ENCODE data around the gene ZW10.

The ZW10 gene

GRCh38 chr11:113690619-113691569 lies 82.6 kb downstream of the ZW10 start:
- Histone ChIP-seq H3K4me3 (IDR thresholded peaks at IDR 0.05; ENCODE audit: insufficient read depth, low read depth, low read length) (no peak overlapping the region), H3K36me3 (ENCODE audit: insufficient read depth) (no peaks in the 10 kb centered on the region), H2AFZ (ENCODE audit: low read depth) (no peak overlapping the region), H3K27ac (no peak overlapping the region), H3K9ac (no peak overlapping the region), H3K4me1 (ENCODE audit: low read depth, poor library complexity, severe bottlenecking) (no peaks in the 10 kb centered on the region), H3K4me2 (no peak overlapping the region), H3K79me2 (ENCODE audit: insufficient read depth, low read depth) (no peaks in the 10 kb centered on the region), H3K27me3 (ENCODE audit: insufficient read depth, low read depth) (no peaks in the 10 kb centered on the region), H4K20me1 (ENCODE audit: insufficient read depth) (no peaks in the 10 kb centered on the region)
- TF ChIP-seq CTCF (conservative IDR thresholded peaks at IDR 0.05; ENCODE audit: low read depth, low read length) = peak; percentile 27

- Histone ChIP-seq H2AFZ (ENCODE audit: low read depth) (no peak overlapping the region), H3K36me3 (ENCODE audit: insufficient read depth) (no peaks in the 10 kb centered on the region), H3K4me1 (ENCODE audit: low read depth, poor library complexity, severe bottlenecking) (no peaks in the 10 kb centered on the region), H3K4me3 (IDR thresholded peaks at IDR 0.05; ENCODE audit: insufficient read depth, low read depth, low read length) (no peak overlapping the region), H3K9ac (no peak overlapping the region), H3K27me3 (ENCODE audit: insufficient read depth, low read depth) (no peaks in the 10 kb centered on the region), H3K27ac (no peak overlapping the region), H4K20me1 (ENCODE audit: insufficient read depth) (no peaks in the 10 kb centered on the region), H3K79me2 (ENCODE audit: insufficient read depth, low read depth) (no peaks in the 10 kb centered on the region), H3K4me2 (no peak overlapping the region)
- TF ChIP-seq CTCF (conservative IDR thresholded peaks at IDR 0.05; ENCODE audit: low read depth, low read length) = no peak
Observed at GRCh38 chr11:113689768-113690618, 83.5 kb downstream of the ZW10 start.

GRCh38 chr11:113685654-113686359 lies 87.7 kb downstream of the ZW10 start:
- no peak overlapping the region for H3K27ac ChIP-seq
- H3K4me3 ChIP-seq (IDR thresholded peaks at IDR 0.05; ENCODE audit: insufficient read depth, low read depth, low read length) = no peak overlapping the region
- no peak overlapping the region for H3K9ac ChIP-seq
- no peaks in the 10 kb centered on the region for H4K20me1 ChIP-seq (ENCODE audit: insufficient read depth)
- no peaks in the 10 kb centered on the region for H3K36me3 ChIP-seq (ENCODE audit: insufficient read depth)
- H2AFZ ChIP-seq (ENCODE audit: low read depth) = no peak overlapping the region
- TF ChIP-seq CTCF (conservative IDR thresholded peaks at IDR 0.05; ENCODE audit: low read depth, low read length) = no peak
- no peaks in the 10 kb centered on the region for H3K27me3 ChIP-seq (ENCODE audit: insufficient read depth, low read depth)
- no peak overlapping the region for H3K4me2 ChIP-seq
- no peaks in the 10 kb centered on the region for H3K79me2 ChIP-seq (ENCODE audit: insufficient read depth, low read depth)
- H3K4me1 ChIP-seq (ENCODE audit: low read depth, poor library complexity, severe bottlenecking) = no peaks in the 10 kb centered on the region

- TF ChIP-seq CTCF (conservative IDR thresholded peaks at IDR 0.05; ENCODE audit: low read depth, low read length) = no peak
- Histone ChIP-seq H3K4me2 (no peak overlapping the region), H2AFZ (ENCODE audit: low read depth) (no peak overlapping the region), H3K27ac (no peak overlapping the region), H3K4me1 (ENCODE audit: low read depth, poor library complexity, severe bottlenecking) (no peaks in the 10 kb centered on the region), H4K20me1 (ENCODE audit: insufficient read depth) (no peaks in the 10 kb centered on the region), H3K9ac (no peak overlapping the region), H3K27me3 (ENCODE audit: insufficient read depth, low read depth) (no peaks in the 10 kb centered on the region), H3K36me3 (ENCODE audit: insufficient read depth) (no peaks in the 10 kb centered on the region), H3K79me2 (ENCODE audit: insufficient read depth, low read depth) (no peaks in the 10 kb centered on the region), H3K4me3 (IDR thresholded peaks at IDR 0.05; ENCODE audit: insufficient read depth, low read depth, low read length) (no peak overlapping the region)
Observed at GRCh38 chr11:113684496-113684895, 89.0 kb downstream of the ZW10 start.
